Panc1 (cell line): ENCODE measurements around the gene SERPINE3. TPM values are rescaled to one million over a fixed set of nuclear protein-coding genes. Genes with fewer than 3 reads are reported as not detected.

ENCODE experiments used
- ATAC-seq: fragments of 200-7000 bp; cut with Tn5 transposase; 2 replicates; pipeline ENCODE4 v1.9.1; 2020; ENCODE audit warnings: mild to moderate bottlenecking, moderate library complexity
- BruUV-seq: library from RNA; stranded (reverse); fragments of 400-500 nt; replicated peaks from 2 replicates; lab custom pipeline; 2021; lab: Mats Ljungman, UMichigan
- CTCF ChIA-PET: fragments of 300-600 bp; sonication (Branson Sonifier 250); formaldehyde crosslinking; loops from one replicate; lab custom pipeline; 2022; ENCODE audit warnings: antibody characterized with exemption; lab: Charles Lee
- POLR2A ChIA-PET: fragments of 300-600 bp; sonication (Branson Sonifier 250); formaldehyde crosslinking; loops from one replicate; lab custom pipeline; 2022; ENCODE audit warnings: antibody characterized with exemption; lab: Charles Lee
- DNase-seq: peaks from one replicate; pipeline ENCODE4 v3.0.0-alpha.2; 2010; ENCODE audit warnings: low read depth, low spot score
- H3K27ac ChIP-seq: 2 replicates; pipeline ENCODE4 v1.5.1; 2011; ENCODE audit warnings: mild to moderate bottlenecking, low read length, inconsistent platforms
- H3K27me3 ChIP-seq: fragments of 200-500 bp; sonication (Bioruptor generic); 2 replicates; pipeline ENCODE4 v1.6.0; 2014; ENCODE audit warnings: low read length, inconsistent platforms; ENCODE audit not compliant: control insufficient read depth, insufficient read depth
- H3K36me3 ChIP-seq: fragments of 200-500 bp; sonication (Bioruptor generic); 2 replicates; pipeline ENCODE4 v1.5.1; 2014; ENCODE audit warnings: inconsistent platforms, mild to moderate bottlenecking, low read length, moderate library complexity; ENCODE audit not compliant: control insufficient read depth, insufficient read depth
- H3K4me1 ChIP-seq: 2 replicates; pipeline ENCODE4 v1.5.1; 2011; ENCODE audit warnings: inconsistent platforms, mild to moderate bottlenecking, low read length, moderate library complexity; ENCODE audit not compliant: control insufficient read depth, insufficient read depth
- H3K4me3 ChIP-seq, 2 experiments: 2 replicates each; pipeline ENCODE4 v1.5.1; 2011 to 2012; ENCODE audit warnings: low read depth in 2 of 2, low read length in 2 of 2, mild to moderate bottlenecking in 2 of 2, inconsistent platforms in 1 of 2, moderate library complexity in 1 of 2
- H3K9me3 ChIP-seq: fragments of 200-500 bp; sonication (Bioruptor generic); 2 replicates; pipeline ENCODE4 v1.5.1; 2014; ENCODE audit warnings: low read depth, mild to moderate bottlenecking, inconsistent platforms, low read length, moderate library complexity; ENCODE audit not compliant: control insufficient read depth, insufficient read depth
- POLR2AphosphoS5 ChIP-seq: IDR thresholded peaks from 2 replicates; pipeline ENCODE4 v1.6.1; 2012; ENCODE audit warnings: mild to moderate bottlenecking, low read depth, low read length, moderate library complexity
- REST ChIP-seq, 2 experiments: IDR thresholded peaks; 2 replicates each; pipeline ENCODE4 v1.6.1; 2011 to 2012; ENCODE audit warnings: low read depth in 2 of 2, control low read depth in 1 of 2, low read length in 1 of 2, mild to moderate bottlenecking in 1 of 2, moderate library complexity in 1 of 2; ENCODE audit not compliant: insufficient read depth in 1 of 2
- SIN3A ChIP-seq: IDR thresholded peaks from 2 replicates; pipeline ENCODE4 v1.6.1; 2012; ENCODE audit warnings: low read depth, mild to moderate bottlenecking, low read length, moderate library complexity, borderline replicate concordance; ENCODE audit not compliant: insufficient read depth
- TCF7L2 ChIP-seq: IDR thresholded peaks from 2 replicates; pipeline ENCODE4 v1.6.1; 2011; ENCODE audit warnings: mild to moderate bottlenecking, low read depth, low read length, inconsistent platforms
- in situ Hi-C: cut with HindIII; loops from 2 replicates; pipeline ENCODE4 v1.10.0; 2016; ENCODE audit warnings: low sequenced_read_pairs, low pct_unique_long_range_greater_than_20kb
- intact Hi-C: fragments of 100-400 bp; cut with micrococcal nuclease; formaldehyde crosslinking; loops from one replicate; pipeline ENCODE4 v1.10.0; 2022; ENCODE audit not compliant: unreplicated experiment
- total RNA-seq: library from RNA; stranded (reverse); gene quantifications from one replicate; pipeline ENCODE4 v1.2.1, GENCODE V29; 2021; ENCODE audit not compliant: unreplicated experiment
- TF ChIP-seq, protein P1 (sequence below): fragments of 450-650 bp; IDR thresholded peaks from 2 replicates; pipeline ENCODE4 v1.5.1; 2017; ENCODE audit warnings: mild to moderate bottlenecking

The SERPINE3 gene
- total RNA-seq, 1 experiment from 2014 or later = not detected

GRCh38 chr13:51324714-51325420 is 14.6 kb upstream of the SERPINE3 start:
- TF ChIP-seq REST (IDR thresholded peaks at IDR 0.05; ENCODE audit: insufficient read depth in 1 of 2, low read depth in 2 of 2, low read length in 1 of 2) = no peak
- TF ChIP-seq POLR2AphosphoS5 = no peak
- H3K4me3 ChIP-seq = no peak overlapping the region
- ATAC-seq (no peak), DNase-seq (no peak)
- no peaks in the 10 kb centered on the region for H3K9me3 ChIP-seq
- no peak overlapping the region for H3K27ac ChIP-seq
- no peaks in the 10 kb centered on the region for H3K4me1 ChIP-seq
- in situ Hi-C loops = no loop called here
- H3K36me3 ChIP-seq = no peaks in the 10 kb centered on the region
- CTCF ChIA-PET = no interaction called here
- POLR2A ChIA-PET = no interaction called here
- BruUV-seq = no TSS peak
- intact Hi-C loops = no loop called here
- H3K27me3 ChIP-seq = no peaks in the 10 kb centered on the region

- TF ChIP-seq REST (IDR thresholded peaks at IDR 0.05; ENCODE audit: insufficient read depth in 1 of 2, low read depth in 2 of 2, low read length in 1 of 2) (no peak), POLR2AphosphoS5 (no peak), SIN3A (no peak), TCF7L2 (no peak)
- TF ChIP-seq, protein P1, sequence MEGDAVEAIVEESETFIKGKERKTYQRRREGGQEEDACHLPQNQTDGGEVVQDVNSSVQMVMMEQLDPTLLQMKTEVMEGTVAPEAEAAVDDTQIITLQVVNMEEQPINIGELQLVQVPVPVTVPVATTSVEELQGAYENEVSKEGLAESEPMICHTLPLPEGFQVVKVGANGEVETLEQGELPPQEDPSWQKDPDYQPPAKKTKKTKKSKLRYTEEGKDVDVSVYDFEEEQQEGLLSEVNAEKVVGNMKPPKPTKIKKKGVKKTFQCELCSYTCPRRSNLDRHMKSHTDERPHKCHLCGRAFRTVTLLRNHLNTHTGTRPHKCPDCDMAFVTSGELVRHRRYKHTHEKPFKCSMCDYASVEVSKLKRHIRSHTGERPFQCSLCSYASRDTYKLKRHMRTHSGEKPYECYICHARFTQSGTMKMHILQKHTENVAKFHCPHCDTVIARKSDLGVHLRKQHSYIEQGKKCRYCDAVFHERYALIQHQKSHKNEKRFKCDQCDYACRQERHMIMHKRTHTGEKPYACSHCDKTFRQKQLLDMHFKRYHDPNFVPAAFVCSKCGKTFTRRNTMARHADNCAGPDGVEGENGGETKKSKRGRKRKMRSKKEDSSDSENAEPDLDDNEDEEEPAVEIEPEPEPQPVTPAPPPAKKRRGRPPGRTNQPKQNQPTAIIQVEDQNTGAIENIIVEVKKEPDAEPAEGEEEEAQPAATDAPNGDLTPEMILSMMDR = no peak
- in situ Hi-C loops (no loop called here), intact Hi-C loops (no loop called here)
- BruUV-seq = no TSS peak
- no peaks in the 10 kb centered on the region for H3K4me1 ChIP-seq
- H3K27me3 ChIP-seq = no peaks in the 10 kb centered on the region
- CTCF ChIA-PET = no interaction called here
- no peaks in the 10 kb centered on the region for H3K36me3 ChIP-seq
- ATAC-seq (no peak), DNase-seq (no peak)
- no peaks in the 10 kb centered on the region for H3K9me3 ChIP-seq
- POLR2A ChIA-PET = no interaction called here
- H3K27ac ChIP-seq = no peak overlapping the region
- no peak overlapping the region for H3K4me3 ChIP-seq
These were observed 13.7 kb upstream of the SERPINE3 start for GRCh38 chr13:51325837-51326236.
